ENCODE data around the gene PARD3.

- TF ChIP-seq CTCF (IDR thresholded peaks at IDR 0.05) (no peak), EZH2 (IDR thresholded peaks at IDR 0.05) (no peak), EZH2phosphoT487 (IDR thresholded peaks at IDR 0.05) (no peak)
Measured at GRCh38 chr10:34742456-34742855, 72.6 kb downstream of the PARD3 start.

All from neural progenitor cell (in vitro differentiated cells).